Thyroid gland (tissue), 4 donors: ENCODE data around the gene LEMD3. TPM values are rescaled to one million over a fixed set of nuclear protein-coding genes. Genes with fewer than 3 reads are reported as not detected.

Experiments
- DNase-seq, 2 donors: peaks; one replicate each; pipeline ENCODE4 v3.0.0-alpha.2; 2019
- H3K27ac ChIP-seq, 3 donors: fragments of 200-600 bp; sonication (generic); 1 replicate in 2 of 3; 2 replicates in 1 of 3; pipeline ENCODE4 v1.5.1; 2016 to 2019; ENCODE audit warnings: mild to moderate bottlenecking in 1 of 3, moderate library complexity in 1 of 3
- H3K27me3 ChIP-seq: fragments of 200-600 bp; sonication (generic); one replicate; pipeline ENCODE4 v1.5.1; 2019
- H3K36me3 ChIP-seq, 2 donors: fragments of 200-600 bp; sonication (generic); one replicate each; pipeline ENCODE4 v1.5.1; 2016 to 2019
- H3K4me1 ChIP-seq, 2 donors: fragments of 200-600 bp; sonication (generic); one replicate each; pipeline ENCODE4 v1.5.1; 2017 to 2019
- H3K4me3 ChIP-seq, 3 donors: fragments of 200-600 bp; sonication (generic); replicated peaks in 1 of 3; 1 replicate in 2 of 3; 2 replicates in 1 of 3; pipeline ENCODE4 v1.5.1; 2016; ENCODE audit warnings: mild to moderate bottlenecking in 1 of 3
- H3K9me3 ChIP-seq: fragments of 200-600 bp; sonication (generic); one replicate; pipeline ENCODE4 v1.5.1; 2017
- CTCF ChIP-seq, 6 experiments: fragments of 200-600 bp in 3 of 6; fragments of 450-650 bp in 3 of 6; sonication (generic) in 3 of 6; IDR thresholded peaks; one replicate each; pipeline ENCODE4 v1.5.1; 2016 to 2019; ENCODE audit warnings: antibody characterized with exemption in 6 of 6, mild to moderate bottlenecking in 2 of 6, inconsistent platforms in 1 of 6, moderate library complexity in 1 of 6
- POLR2A ChIP-seq, 2 donors: fragments of 450-650 bp; IDR thresholded peaks; one replicate each; pipeline ENCODE4 v1.6.1; 2017; ENCODE audit warnings: antibody characterized with exemption in 2 of 2, mild to moderate bottlenecking in 2 of 2, moderate library complexity in 1 of 2
- WGBS, 2 donors: methylation state at CpG; one replicate each; pipeline ENCODE4 v1.1.5; 2017; 5-methylcytosine and 5-hydroxymethylcytosine counted together
- intact Hi-C: fragments of 100-400 bp; cut with DNase I; formaldehyde crosslinking; loops from one replicate; pipeline ENCODE4 v1.15.1; 2023
- total RNA-seq, 4 donors: library from RNA; depleted of rRNA; stranded (reverse); fragments of >200 nt; gene quantifications; one replicate each; pipeline ENCODE4 v1.2.3, GENCODE V29; 2016

Gene LEMD3
- total RNA-seq, 4 donors from 2014 or later: 45.4 to 64.0 (median 49.3) TPM

GRCh38 chr12:65139389-65139788 is 30.0 kb upstream of the LEMD3 start:
- intact Hi-C loops: no loop called here

GRCh38 chr12:65140738-65141137 is 28.6 kb upstream of the LEMD3 start:
- Histone ChIP-seq H3K4me1 (no peaks in the 10 kb centered on the region), H3K27ac (no peak overlapping the region), H3K36me3 (no peaks in the 10 kb centered on the region), H3K4me3 (no peak overlapping the region), H3K27me3 (no peaks in the 10 kb centered on the region), H3K9me3 (no peaks in the 10 kb centered on the region)
- TF ChIP-seq CTCF (IDR thresholded peaks at IDR 0.05) (no peak), POLR2A (IDR thresholded peaks at IDR 0.05) (no peak)
- intact Hi-C loops: no loop called here
- DNase-seq: no peak
- 91 to 92% methylated on average over 1 of the region's 1 CpG for WGBS, 2 donors

More at GRCh38 chr12:65139389-65139788, 30.0 kb upstream of the LEMD3 start:
- Histone ChIP-seq H3K4me3 (no peak overlapping the region), H3K4me1 (no peaks in the 10 kb centered on the region), H3K27me3 (no peaks in the 10 kb centered on the region), H3K27ac (no peak overlapping the region), H3K36me3 (no peaks in the 10 kb centered on the region), H3K9me3 (no peaks in the 10 kb centered on the region)
- TF ChIP-seq CTCF (IDR thresholded peaks at IDR 0.05): no peak
- TF ChIP-seq POLR2A (IDR thresholded peaks at IDR 0.05): no peak
- no peak for DNase-seq
- 64 to 71% methylated on average over 1 of the region's 1 CpG for WGBS, 2 donors

GRCh38 chr12:65147312-65147905 is 22.0 kb upstream of the LEMD3 start:
- WGBS, 2 donors: 84 to 85% methylated on average over 2 of the region's 2 CpGs
- TF ChIP-seq POLR2A (IDR thresholded peaks at IDR 0.05) (no peak), CTCF (IDR thresholded peaks at IDR 0.05) (no peak)
- DNase-seq: no peak
- no peaks in the 10 kb centered on the region for H3K36me3 ChIP-seq
- intact Hi-C loops: no loop called here
- H3K9me3 ChIP-seq: no peaks in the 10 kb centered on the region
- no peaks in the 10 kb centered on the region for H3K4me1 ChIP-seq
- no peaks in the 10 kb centered on the region for H3K27me3 ChIP-seq
- no peak overlapping the region for H3K4me3 ChIP-seq
- no peak overlapping the region for H3K27ac ChIP-seq

GRCh38 chr12:65152012-65152411 is 17.4 kb upstream of the LEMD3 start:
- no peak for DNase-seq
- intact Hi-C loops: no loop called here

More at GRCh38 chr12:65152012-65152411, 17.4 kb upstream of the LEMD3 start:
- Histone ChIP-seq H3K9me3 (no peaks in the 10 kb centered on the region), H3K27me3 (no peaks in the 10 kb centered on the region), H3K36me3 (no peaks in the 10 kb centered on the region), H3K4me3 (no peak overlapping the region), H3K4me1 (no peaks in the 10 kb centered on the region), H3K27ac (no peak overlapping the region)
- TF ChIP-seq CTCF (IDR thresholded peaks at IDR 0.05): no peak
- no peak for TF ChIP-seq POLR2A (IDR thresholded peaks at IDR 0.05)
